Fibroblast of lung (primary cell): ENCODE results near the gene DCTN4.

Source experiments
- CTCF ChIP-seq, 2 donors: IDR thresholded peaks in 1 of 2; conservative IDR thresholded peaks in 1 of 2; 1 replicate in 1 of 2; 2 replicates in 1 of 2; pipeline ENCODE4 v1.5.1; 2011 to 2012; ENCODE audit warnings: low read length in 2 of 2, control low read depth in 1 of 2, inconsistent platforms in 1 of 2, low read depth in 1 of 2, mild to moderate bottlenecking in 1 of 2
- EZH2 ChIP-seq: IDR thresholded peaks from 2 replicates; pipeline ENCODE4 v1.5.1; 2012; ENCODE audit warnings: low read length, control low read depth, mild to moderate bottlenecking; ENCODE audit errors: missing control alignments

DNA sequence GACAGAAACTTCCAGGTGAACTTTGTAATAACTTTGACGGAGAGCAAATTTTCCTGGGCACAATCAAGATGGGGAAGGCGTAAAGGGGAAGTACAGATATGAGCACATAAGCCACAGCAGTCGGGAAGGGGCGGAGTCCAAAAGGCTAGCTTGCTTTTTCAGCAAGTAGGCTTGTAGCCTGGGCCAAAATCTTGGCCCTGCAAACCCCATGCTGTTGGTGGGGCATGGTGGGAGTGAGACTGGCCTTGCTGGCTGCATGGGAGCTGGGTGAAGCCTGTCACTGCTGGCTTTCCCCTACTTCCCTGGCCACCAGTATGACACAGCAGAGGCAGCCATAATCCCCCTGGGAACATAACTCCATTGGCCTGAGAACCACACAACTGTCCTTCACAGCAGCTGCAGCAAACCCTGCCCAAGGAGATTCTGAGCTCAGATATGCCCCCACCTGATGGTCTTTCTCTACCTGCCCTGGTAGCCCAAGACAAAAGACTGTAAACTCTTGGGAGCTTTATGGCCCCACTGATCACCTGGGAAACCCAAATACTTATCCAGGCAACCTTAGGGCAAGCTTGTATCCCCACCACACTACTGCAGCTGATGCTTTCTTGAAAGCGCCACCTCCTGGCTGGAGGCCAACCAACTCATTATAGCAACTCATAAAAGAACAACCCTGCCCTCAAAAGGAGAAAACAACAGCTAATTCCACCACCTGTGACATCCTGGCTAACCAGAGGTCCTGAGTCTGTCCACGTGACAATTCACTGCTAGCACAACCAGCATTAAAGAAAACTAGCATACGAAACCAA, 24.0 kb downstream of the DCTN4 start:
- no peak for TF ChIP-seq CTCF (conservative IDR thresholded peaks at IDR 0.05 in 1 of 2, IDR thresholded peaks at IDR 0.05 in 1 of 2; ENCODE audit: low read depth in 1 of 2, low read length in 2 of 2)
- TF ChIP-seq EZH2 = no peak
